ENCODE results near the gene DGKH.

DGKH gene

DNA sequence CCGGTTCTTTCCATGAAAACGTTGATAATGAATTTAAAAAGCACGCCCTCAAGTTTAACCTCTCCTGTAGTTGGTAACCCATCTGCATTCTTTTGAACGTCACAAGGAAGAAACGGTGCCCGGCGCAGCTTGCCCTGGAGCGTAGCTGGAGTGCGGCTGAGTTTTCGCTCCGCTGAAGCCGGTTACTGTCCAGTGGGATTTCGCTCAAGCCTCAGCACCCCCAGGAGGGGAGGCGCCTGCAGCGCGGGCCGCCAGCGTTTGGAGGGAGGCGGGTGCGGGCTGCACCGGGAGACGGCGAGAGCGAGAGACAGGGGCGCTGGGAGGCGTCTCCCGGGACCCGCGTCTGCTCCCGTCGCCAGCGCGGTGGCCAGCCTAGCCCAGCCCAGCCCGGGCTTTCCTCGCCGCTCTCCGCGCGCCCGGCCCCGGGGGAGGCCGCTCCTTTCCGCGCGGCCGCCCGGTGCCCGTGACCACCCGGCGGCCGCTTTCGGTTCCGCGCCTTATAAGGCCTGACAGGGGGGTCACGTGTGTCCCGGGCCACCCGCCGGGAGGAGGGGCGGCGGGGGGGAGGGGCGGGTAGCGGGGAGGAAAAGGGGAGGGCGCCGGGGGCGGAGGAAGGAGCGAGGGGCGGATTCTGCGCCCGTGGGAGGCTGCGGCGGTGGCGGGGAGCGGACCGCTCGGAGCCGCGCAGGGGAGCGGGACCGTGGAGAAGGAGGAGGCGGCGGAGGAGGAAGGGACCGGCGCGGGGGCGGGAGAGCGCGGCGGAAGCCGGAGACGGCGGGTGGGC, 8.3 kb upstream of the DGKH start:
- peak; percentile 94 for DNase-seq (ENCODE audit: low read depth)
- TF ChIP-seq, protein P1, sequence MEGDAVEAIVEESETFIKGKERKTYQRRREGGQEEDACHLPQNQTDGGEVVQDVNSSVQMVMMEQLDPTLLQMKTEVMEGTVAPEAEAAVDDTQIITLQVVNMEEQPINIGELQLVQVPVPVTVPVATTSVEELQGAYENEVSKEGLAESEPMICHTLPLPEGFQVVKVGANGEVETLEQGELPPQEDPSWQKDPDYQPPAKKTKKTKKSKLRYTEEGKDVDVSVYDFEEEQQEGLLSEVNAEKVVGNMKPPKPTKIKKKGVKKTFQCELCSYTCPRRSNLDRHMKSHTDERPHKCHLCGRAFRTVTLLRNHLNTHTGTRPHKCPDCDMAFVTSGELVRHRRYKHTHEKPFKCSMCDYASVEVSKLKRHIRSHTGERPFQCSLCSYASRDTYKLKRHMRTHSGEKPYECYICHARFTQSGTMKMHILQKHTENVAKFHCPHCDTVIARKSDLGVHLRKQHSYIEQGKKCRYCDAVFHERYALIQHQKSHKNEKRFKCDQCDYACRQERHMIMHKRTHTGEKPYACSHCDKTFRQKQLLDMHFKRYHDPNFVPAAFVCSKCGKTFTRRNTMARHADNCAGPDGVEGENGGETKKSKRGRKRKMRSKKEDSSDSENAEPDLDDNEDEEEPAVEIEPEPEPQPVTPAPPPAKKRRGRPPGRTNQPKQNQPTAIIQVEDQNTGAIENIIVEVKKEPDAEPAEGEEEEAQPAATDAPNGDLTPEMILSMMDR (IDR thresholded peaks at IDR 0.05; ENCODE audit: insufficient read depth, low read depth, low read length, missing control alignments) = no peak
- H3K4me3 ChIP-seq (ENCODE audit: low read depth, low read length) = peak overlapping the region; percentile 90

DNA sequence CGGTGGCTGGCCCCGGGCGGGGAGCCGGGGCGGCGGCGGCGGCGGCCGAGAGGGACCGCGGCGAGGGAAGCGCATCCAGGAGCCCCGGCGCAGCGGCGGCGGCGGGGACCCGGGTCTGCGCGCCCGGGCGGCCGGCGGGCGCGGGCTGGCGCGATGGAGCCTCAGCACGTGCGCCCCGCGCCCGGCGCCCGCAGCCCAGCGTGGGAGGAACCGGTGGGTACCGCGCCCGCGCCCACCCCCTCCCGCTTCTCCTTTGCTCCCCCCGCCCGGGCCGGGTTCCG, 7.8 kb upstream of the DGKH start:
- DNase-seq (ENCODE audit: low read depth) = no peak
- H3K4me3 ChIP-seq (ENCODE audit: low read depth, low read length) = peak overlapping the region; percentile 90
- TF ChIP-seq, protein P1 (IDR thresholded peaks at IDR 0.05; ENCODE audit: insufficient read depth, low read depth, low read length, missing control alignments) = no peak

DNA sequence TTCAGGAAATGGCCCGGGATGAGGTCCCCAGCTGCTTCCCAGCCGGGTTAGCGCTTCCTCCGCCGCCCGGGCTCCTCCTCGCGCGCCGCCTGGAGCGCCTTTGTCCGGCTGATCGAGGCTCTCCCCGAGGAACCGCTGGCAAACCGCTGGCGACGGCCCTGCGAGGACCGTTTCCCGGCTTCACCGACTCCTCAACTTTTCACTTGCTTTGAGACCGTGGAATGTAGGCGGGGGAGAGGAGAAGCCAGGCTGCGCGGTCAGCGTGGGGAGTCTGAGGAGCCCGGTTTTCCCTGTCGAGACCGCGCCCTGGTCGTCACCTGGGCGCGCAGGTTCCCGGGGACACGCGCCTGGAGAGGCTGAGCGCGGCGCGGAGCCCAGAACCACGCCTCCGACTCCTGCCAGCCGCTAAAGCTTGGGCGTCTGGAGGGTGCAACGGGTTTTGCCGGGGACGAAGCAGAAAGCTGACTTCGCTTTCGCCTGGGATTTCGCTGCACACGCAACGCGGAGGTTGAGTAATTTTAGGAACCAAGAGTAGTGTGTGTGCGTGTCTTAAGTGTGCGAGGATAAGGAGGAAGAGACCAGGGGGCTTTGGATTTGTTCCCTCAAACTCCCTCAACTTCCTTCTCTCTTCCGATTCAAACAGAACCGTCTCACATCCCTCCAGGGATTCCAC, 7.3 kb upstream of the DGKH start:
- peak; percentile 78 for DNase-seq (ENCODE audit: low read depth)
- H3K4me3 ChIP-seq (ENCODE audit: low read depth, low read length) = peak overlapping the region; percentile 73
- TF ChIP-seq, protein P1 (IDR thresholded peaks at IDR 0.05; ENCODE audit: insufficient read depth, low read depth, low read length, missing control alignments) = no peak

DNA sequence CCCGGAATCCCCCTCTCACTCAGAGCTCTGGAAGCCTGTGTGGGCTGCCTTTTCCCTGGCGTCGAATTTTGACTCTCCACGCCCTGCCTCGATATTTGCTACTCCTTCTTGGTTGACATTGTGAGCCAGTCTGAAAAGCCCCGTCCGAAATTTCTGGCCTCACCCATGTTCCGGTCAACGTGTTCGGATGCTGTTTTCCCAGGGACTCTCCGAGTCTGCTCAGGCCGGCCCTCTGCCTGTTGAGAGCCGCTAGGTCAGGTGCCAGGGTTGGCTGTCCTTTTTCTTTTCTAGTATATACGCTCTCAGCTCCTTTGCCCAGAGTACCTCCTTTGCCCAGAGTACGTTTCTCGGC, 6.8 kb upstream of the DGKH start:
- TF ChIP-seq, protein P1 (IDR thresholded peaks at IDR 0.05; ENCODE audit: insufficient read depth, low read depth, low read length, missing control alignments) = peak; percentile 46
- peak; percentile 83 for DNase-seq (ENCODE audit: low read depth)
- H3K4me3 ChIP-seq (ENCODE audit: low read depth, low read length) = peak overlapping the region; percentile 73

DNA sequence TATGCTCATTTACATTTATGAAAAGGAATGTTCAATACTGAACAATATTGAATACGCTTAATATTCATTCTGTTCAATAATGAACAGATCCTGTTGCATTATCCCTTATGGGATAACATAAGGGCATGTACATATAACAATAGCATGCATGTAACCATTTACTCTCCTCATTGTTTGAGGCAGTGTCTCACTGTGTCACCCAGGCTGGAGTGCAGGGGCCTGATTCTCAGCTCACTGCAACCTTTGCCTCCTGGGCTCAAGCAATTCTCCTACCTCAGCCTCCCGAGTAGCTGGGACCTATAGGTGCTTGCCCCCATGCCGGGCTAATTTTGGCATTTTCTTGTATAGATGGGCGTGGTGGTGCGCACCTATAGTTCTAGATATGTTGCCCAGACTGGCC, 4.8 kb upstream of the DGKH start:
- TF ChIP-seq, protein P1 (IDR thresholded peaks at IDR 0.05; ENCODE audit: insufficient read depth, low read depth, low read length, missing control alignments) = no peak
- DNase-seq (ENCODE audit: low read depth) = no peak
- no peak overlapping the region for H3K4me3 ChIP-seq (ENCODE audit: low read depth, low read length)

DNA sequence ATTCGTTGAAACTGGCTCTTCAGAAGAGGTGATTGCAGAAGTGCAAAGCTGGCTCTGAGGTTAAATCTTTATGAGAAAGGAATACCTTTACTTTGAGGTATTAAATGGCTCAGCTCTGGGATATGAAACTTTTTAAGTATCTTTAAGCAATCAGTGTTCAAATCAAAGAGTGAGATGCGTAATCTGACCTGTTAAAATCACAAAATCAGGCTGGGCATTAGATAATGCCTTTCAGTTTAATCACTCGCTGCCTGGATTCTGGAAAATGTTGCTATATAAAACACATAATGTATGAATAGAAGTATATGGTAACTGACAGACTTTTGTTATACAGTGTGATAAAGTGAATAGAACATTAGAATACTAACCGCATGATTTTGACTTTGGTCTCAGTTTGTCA, 2.0 kb upstream of the DGKH start:
- no peak overlapping the region for H3K4me3 ChIP-seq (ENCODE audit: low read depth, low read length)
- no peak for DNase-seq (ENCODE audit: low read depth)
- TF ChIP-seq, protein P1 (IDR thresholded peaks at IDR 0.05; ENCODE audit: insufficient read depth, low read depth, low read length, missing control alignments) = no peak

Data from GM12865 (cell line).